ENCODE measurements around the gene MAPK14.

- TF ChIP-seq MAX (IDR thresholded peaks at IDR 0.05), result no peak
- no peak for TF ChIP-seq TEAD4 (IDR thresholded peaks at IDR 0.05)
Observed at GRCh38 chr6:36130667-36131510, 103.3 kb downstream of the MAPK14 start.

All from Ishikawa (cell line).